ENCODE measurements around the gene TWSG1. TPM values are rescaled to one million over a fixed set of nuclear protein-coding genes. Genes with fewer than 3 reads are reported as not detected.
"Not testable (repeated sequence)": the region's sequence is repeated elsewhere in the genome, so short reads cannot be mapped to it uniquely, and the experiment has no call there.

TWSG1 gene
- total and polyA plus RNA-seq, 4 donors = 32.5 to 73.6 (median 39.9) TPM

DNA sequence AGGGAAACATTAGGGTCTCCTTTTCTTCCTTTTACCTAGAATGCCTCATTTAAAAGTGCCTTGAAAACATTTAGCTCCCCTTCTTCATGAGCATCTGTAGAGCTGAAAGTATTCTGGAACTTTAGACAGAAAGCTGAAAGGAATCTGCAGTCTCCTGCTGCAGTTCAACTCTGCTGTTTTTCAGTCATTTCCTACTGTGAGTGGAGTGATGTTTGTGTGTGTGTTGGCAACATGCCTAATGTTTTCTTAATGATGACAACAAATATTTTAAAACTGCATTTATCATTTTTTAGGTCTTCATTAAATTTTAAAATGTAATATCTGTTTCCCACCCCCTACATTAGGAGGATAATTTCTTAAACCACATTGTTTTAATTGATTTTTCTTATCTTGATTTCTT, 66.6 kb downstream of the TWSG1 start:
- Histone ChIP-seq H3K36me3 (ENCODE audit: control insufficient read depth, insufficient read depth, low read length) (peaks cover 16% of the 10 kb centered on the region), H3K27me3 (ENCODE audit: control insufficient read depth, insufficient read depth, low read length) (no peaks in the 10 kb centered on the region), H3K4me1 (ENCODE audit: control insufficient read depth, insufficient read depth, low read length) (no peaks in the 10 kb centered on the region), H3K27ac (ENCODE audit: low read depth, low read length) (no peak overlapping the region), H3K4me3 (ENCODE audit: low read depth, low read length) (no peak overlapping the region), H3K9me3 (ENCODE audit: control insufficient read depth, insufficient read depth, low read length) (no peaks in the 10 kb centered on the region)
- DNase-seq (ENCODE audit: low read depth in 4 of 6, low spot score in 6 of 6) = peak in 2 of 6 donors; percentile 16 to 20

DNA sequence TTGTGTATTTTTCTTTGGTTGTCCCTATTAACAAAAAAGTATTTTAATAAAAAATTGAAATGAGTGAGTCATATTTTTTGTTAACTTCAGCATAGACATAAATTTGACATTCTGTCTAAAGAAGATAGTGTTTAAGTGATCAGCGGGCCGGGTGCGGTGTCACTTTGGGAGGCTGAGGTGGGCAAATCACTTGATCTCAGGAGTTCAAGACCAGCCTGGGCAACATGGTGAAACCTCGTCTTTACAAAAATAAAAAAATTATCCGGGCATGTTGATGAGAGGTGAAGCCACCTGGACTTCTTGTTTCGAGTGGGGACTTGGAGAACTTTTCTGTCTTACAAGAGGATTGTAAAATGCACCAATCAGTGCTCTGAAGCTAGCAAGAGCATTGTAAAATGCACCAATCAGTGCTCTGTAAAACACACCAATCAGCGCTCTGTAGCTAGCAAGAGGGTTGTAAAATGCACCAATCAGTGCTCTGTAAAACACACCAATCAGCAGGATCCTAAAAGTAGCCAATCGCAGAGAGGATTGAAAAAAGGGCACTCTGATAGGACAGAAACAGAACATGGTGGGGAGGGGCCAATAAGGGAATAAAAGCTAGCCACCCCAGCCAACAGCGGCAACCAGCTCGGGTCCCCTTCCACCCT, 67.9 kb downstream of the TWSG1 start:
- 100% methylated on average over 6 of the region's 10 CpGs for WGBS (ENCODE audit: insufficient coverage)
- not testable (repeated sequence) for H3K4me1 ChIP-seq (ENCODE audit: control insufficient read depth, insufficient read depth, low read length); DNase-seq (ENCODE audit: low read depth in 4 of 6, low spot score in 6 of 6); H3K4me3 ChIP-seq (ENCODE audit: low read depth, low read length); H3K27ac ChIP-seq (ENCODE audit: low read depth, low read length); H3K27me3 ChIP-seq (ENCODE audit: control insufficient read depth, insufficient read depth, low read length); H3K9me3 ChIP-seq (ENCODE audit: control insufficient read depth, insufficient read depth, low read length); H3K36me3 ChIP-seq (ENCODE audit: control insufficient read depth, insufficient read depth, low read length)

DNA sequence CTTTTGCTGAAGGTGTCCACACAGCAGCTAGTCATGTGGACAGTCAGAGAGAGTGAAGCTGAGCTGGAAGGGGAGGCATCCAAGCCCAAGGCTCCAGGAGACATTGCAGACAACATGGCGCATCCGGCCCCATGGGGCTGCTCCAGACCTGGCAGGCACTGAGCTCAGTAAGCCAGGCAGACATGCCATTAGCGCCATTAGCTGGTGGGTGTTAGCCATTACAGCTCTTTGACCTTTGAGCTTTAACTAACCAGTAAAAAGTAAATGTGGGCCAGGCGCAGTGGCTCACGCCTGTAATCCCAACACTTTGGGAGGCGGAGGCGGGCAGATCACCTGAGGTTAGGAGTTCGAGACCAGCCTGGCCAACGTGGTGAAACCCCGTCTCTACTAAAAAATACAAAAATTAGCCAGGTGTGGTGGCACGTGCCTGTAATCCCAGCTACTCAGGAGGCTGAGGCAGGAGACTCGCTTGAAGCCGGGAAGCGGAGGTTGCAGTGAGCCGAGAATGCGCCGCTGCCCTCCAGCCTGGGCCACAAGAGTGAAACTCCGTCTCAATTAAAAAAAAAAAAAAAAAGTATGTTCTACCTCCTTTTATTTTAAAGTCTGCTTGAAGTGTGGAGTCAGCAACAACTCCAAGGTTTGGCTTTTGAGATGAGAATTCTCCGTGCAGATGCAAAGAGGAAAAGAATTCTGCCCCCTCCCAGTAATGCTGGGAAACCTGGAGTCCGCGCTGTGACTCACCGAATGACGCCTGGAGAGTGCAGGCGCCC, 69.4 kb downstream of the TWSG1 start:
- Histone ChIP-seq H3K9me3 (ENCODE audit: control insufficient read depth, insufficient read depth, low read length) (no peaks in the 10 kb centered on the region), H3K4me3 (ENCODE audit: low read depth, low read length) (no peak overlapping the region), H3K27me3 (ENCODE audit: control insufficient read depth, insufficient read depth, low read length) (no peaks in the 10 kb centered on the region), H3K27ac (ENCODE audit: low read depth, low read length) (no peak overlapping the region), H3K4me1 (ENCODE audit: control insufficient read depth, insufficient read depth, low read length) (no peaks in the 10 kb centered on the region), H3K36me3 (ENCODE audit: control insufficient read depth, insufficient read depth, low read length) (no peaks in the 10 kb centered on the region)
- no peak for DNase-seq (ENCODE audit: low read depth in 4 of 6, low spot score in 6 of 6)
- 94% methylated on average over 17 of the region's 24 CpGs for WGBS (ENCODE audit: insufficient coverage)

GRCh38 chr18:9404565-9405060, 70.0 kb downstream of the TWSG1 start:
- H3K27ac ChIP-seq (ENCODE audit: low read depth, low read length) = no peak overlapping the region
- no peaks in the 10 kb centered on the region for H3K27me3 ChIP-seq (ENCODE audit: control insufficient read depth, insufficient read depth, low read length)
- no peaks in the 10 kb centered on the region for H3K4me1 ChIP-seq (ENCODE audit: control insufficient read depth, insufficient read depth, low read length)
- no peak for DNase-seq (ENCODE audit: low read depth in 4 of 6, low spot score in 6 of 6)
- no peaks in the 10 kb centered on the region for H3K36me3 ChIP-seq (ENCODE audit: control insufficient read depth, insufficient read depth, low read length)
- 96% methylated on average over 17 of the region's 19 CpGs for WGBS (ENCODE audit: insufficient coverage)
- no peak overlapping the region for H3K4me3 ChIP-seq (ENCODE audit: low read depth, low read length)
- no peaks in the 10 kb centered on the region for H3K9me3 ChIP-seq (ENCODE audit: control insufficient read depth, insufficient read depth, low read length)

GRCh38 chr18:9405130-9405529, 70.6 kb downstream of the TWSG1 start:
- Histone ChIP-seq H3K9me3 (ENCODE audit: control insufficient read depth, insufficient read depth, low read length) (no peaks in the 10 kb centered on the region), H3K4me3 (ENCODE audit: low read depth, low read length) (no peak overlapping the region), H3K36me3 (ENCODE audit: control insufficient read depth, insufficient read depth, low read length) (no peaks in the 10 kb centered on the region), H3K27ac (ENCODE audit: low read depth, low read length) (no peak overlapping the region), H3K27me3 (ENCODE audit: control insufficient read depth, insufficient read depth, low read length) (no peaks in the 10 kb centered on the region), H3K4me1 (ENCODE audit: control insufficient read depth, insufficient read depth, low read length) (no peaks in the 10 kb centered on the region)
- WGBS (ENCODE audit: insufficient coverage) = 88% methylated on average over 4 of the region's 7 CpGs
- no peak for DNase-seq (ENCODE audit: low read depth in 4 of 6, low spot score in 6 of 6)

DNA sequence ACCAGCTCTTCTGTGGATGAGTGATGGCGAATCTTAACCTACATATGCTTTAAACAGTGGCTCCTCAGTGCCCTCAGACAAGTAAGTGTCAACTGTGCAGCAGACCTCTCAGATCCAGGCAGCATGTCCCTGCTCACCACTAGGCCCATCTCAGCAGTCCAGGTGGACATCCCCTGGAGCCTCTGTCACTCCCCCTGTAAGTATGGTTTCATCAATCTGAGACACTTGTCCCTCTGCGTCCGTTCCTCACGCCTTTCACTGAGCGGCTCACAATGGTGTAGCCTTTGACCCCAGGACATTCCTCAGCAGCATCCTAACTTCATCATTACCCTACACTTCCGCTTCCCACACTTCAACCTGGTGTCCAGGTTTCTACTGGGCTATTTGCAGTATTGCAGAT, 71.4 kb downstream of the TWSG1 start:
- no peak overlapping the region for H3K27ac ChIP-seq (ENCODE audit: low read depth, low read length)
- H3K4me1 ChIP-seq (ENCODE audit: control insufficient read depth, insufficient read depth, low read length) = no peaks in the 10 kb centered on the region
- H3K27me3 ChIP-seq (ENCODE audit: control insufficient read depth, insufficient read depth, low read length) = no peaks in the 10 kb centered on the region
- no peaks in the 10 kb centered on the region for H3K9me3 ChIP-seq (ENCODE audit: control insufficient read depth, insufficient read depth, low read length)
- no peak for DNase-seq (ENCODE audit: low read depth in 4 of 6, low spot score in 6 of 6)
- no peak overlapping the region for H3K4me3 ChIP-seq (ENCODE audit: low read depth, low read length)
- H3K36me3 ChIP-seq (ENCODE audit: control insufficient read depth, insufficient read depth, low read length) = no peaks in the 10 kb centered on the region
- WGBS (ENCODE audit: insufficient coverage) = 97% methylated on average over 6 of the region's 6 CpGs

DNA sequence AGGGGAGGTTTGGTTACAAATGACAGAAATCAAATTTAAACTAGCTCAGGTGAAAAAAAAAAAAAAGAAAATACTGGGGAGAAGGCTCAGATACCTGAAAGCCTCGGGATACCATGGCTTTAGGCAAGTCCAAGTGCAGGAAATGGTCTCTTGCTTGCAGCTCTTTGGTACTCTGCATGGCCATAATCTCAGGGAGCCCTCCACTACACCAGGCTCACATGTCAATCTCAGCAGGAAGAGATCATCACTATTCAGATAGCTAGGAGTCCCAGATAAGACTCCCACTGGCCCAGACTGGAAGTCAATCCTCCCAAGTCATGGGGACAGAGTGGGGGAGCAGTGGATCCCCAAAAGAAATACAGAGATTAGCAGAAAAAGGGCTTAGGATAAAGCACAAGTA, 75.9 kb downstream of the TWSG1 start:
- H3K36me3 ChIP-seq (ENCODE audit: control insufficient read depth, insufficient read depth, low read length) = no peaks in the 10 kb centered on the region
- H3K4me1 ChIP-seq (ENCODE audit: control insufficient read depth, insufficient read depth, low read length) = no peaks in the 10 kb centered on the region
- no CpG with 5 or more reads among the region's 1 CpG for WGBS (ENCODE audit: insufficient coverage)
- H3K27ac ChIP-seq (ENCODE audit: low read depth, low read length) = no peak overlapping the region
- no peak overlapping the region for H3K4me3 ChIP-seq (ENCODE audit: low read depth, low read length)
- no peaks in the 10 kb centered on the region for H3K9me3 ChIP-seq (ENCODE audit: control insufficient read depth, insufficient read depth, low read length)
- no peak for DNase-seq (ENCODE audit: low read depth in 4 of 6, low spot score in 6 of 6)
- H3K27me3 ChIP-seq (ENCODE audit: control insufficient read depth, insufficient read depth, low read length) = no peaks in the 10 kb centered on the region

GRCh38 chr18:9413576-9413975, 79.0 kb downstream of the TWSG1 start:
- Histone ChIP-seq H3K36me3 (ENCODE audit: control insufficient read depth, insufficient read depth, low read length) (no peaks in the 10 kb centered on the region), H3K27ac (ENCODE audit: low read depth, low read length) (no peak overlapping the region), H3K27me3 (ENCODE audit: control insufficient read depth, insufficient read depth, low read length) (no peaks in the 10 kb centered on the region), H3K4me3 (ENCODE audit: low read depth, low read length) (no peak overlapping the region), H3K9me3 (ENCODE audit: control insufficient read depth, insufficient read depth, low read length) (no peaks in the 10 kb centered on the region), H3K4me1 (ENCODE audit: control insufficient read depth, insufficient read depth, low read length) (peaks cover 17% of the 10 kb centered on the region)
- WGBS (ENCODE audit: insufficient coverage) = 63% methylated on average over 1 of the region's 1 CpG
- peak in 1 of 6 donors; percentile 21 for DNase-seq (ENCODE audit: low read depth in 4 of 6, low spot score in 6 of 6)

GRCh38 chr18:9416563-9417072, 82.0 kb downstream of the TWSG1 start:
- no peaks in the 10 kb centered on the region for H3K27me3 ChIP-seq (ENCODE audit: control insufficient read depth, insufficient read depth, low read length)
- H3K27ac ChIP-seq (ENCODE audit: low read depth, low read length) = peak overlapping the region; percentile 81
- H3K36me3 ChIP-seq (ENCODE audit: control insufficient read depth, insufficient read depth, low read length) = no peaks in the 10 kb centered on the region
- no peaks in the 10 kb centered on the region for H3K9me3 ChIP-seq (ENCODE audit: control insufficient read depth, insufficient read depth, low read length)
- DNase-seq (ENCODE audit: low read depth in 4 of 6, low spot score in 6 of 6) = peak in 1 of 6 donors; percentile 9
- no CpG with 5 or more reads among the region's 6 CpGs for WGBS (ENCODE audit: insufficient coverage)
- H3K4me1 ChIP-seq (ENCODE audit: control insufficient read depth, insufficient read depth, low read length) = peaks cover 17% of the 10 kb centered on the region
- no peak overlapping the region for H3K4me3 ChIP-seq (ENCODE audit: low read depth, low read length)

All from spinal cord (tissue), 10 donors.